ENCODE measurements around the gene MGAT4C. TPM values are rescaled to one million over a fixed set of nuclear protein-coding genes. Genes with fewer than 3 reads are reported as not detected.

Gene MGAT4C
- total RNA-seq, 4 donors from 2014 or later: 0.04 to 0.23 (median 0.05) TPM; not detected in 1

DNA sequence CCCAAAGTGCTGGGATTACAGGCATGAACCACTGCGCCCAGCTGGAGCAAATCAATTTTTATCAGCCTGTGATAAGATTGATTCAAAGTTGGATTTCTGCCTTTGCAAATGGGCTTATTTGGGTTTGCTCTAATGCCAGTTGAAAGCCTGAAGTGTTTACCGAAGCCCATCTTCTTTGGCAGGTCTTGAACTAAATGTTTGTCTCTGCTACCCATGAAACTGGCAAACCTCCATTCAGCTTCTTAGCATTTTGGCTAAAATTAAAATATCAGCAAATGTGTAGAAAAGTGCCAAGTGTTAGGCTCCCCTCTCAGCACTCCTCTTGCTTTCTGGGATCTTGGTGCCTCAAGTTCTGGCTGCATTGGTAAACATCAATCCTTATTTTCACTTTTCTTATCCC is 61.5 kb downstream of the MGAT4C start:
- whole genome bisulfite sequencing, 2 donors: 86 to 89% methylated on average over 2 of the region's 2 CpGs
- no peak overlapping the region for H3K4me3 ChIP-seq (ENCODE audit: low read depth, poor library complexity, severe bottlenecking)
- no peak for DNase-seq (ENCODE audit: low spot score in 2 of 2)
- intact Hi-C loops (cut with DNase I; ENCODE audit: low total_unique reads): no loop called here
- TF ChIP-seq, protein P1, sequence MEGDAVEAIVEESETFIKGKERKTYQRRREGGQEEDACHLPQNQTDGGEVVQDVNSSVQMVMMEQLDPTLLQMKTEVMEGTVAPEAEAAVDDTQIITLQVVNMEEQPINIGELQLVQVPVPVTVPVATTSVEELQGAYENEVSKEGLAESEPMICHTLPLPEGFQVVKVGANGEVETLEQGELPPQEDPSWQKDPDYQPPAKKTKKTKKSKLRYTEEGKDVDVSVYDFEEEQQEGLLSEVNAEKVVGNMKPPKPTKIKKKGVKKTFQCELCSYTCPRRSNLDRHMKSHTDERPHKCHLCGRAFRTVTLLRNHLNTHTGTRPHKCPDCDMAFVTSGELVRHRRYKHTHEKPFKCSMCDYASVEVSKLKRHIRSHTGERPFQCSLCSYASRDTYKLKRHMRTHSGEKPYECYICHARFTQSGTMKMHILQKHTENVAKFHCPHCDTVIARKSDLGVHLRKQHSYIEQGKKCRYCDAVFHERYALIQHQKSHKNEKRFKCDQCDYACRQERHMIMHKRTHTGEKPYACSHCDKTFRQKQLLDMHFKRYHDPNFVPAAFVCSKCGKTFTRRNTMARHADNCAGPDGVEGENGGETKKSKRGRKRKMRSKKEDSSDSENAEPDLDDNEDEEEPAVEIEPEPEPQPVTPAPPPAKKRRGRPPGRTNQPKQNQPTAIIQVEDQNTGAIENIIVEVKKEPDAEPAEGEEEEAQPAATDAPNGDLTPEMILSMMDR (IDR thresholded peaks at IDR 0.05): no peak
- TF ChIP-seq POLR2A (IDR thresholded peaks at IDR 0.05): no peak

DNA sequence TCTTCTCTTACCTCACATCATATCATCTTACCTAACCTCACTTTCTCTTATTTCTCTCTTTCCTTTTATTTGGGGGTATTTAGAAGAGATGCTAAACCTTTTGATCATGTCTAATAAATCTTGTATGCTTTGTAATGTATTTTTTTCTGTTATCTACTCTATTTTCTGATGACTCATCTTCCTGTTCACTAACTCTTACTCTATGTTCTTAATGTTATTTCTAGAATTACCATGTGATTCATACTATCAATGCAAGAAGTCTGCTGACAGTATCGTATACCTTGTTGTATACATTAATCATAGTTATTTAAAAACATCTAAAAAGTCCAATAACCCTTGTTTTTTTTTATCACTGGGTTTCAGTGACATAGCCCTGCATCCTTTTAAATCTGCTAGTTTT is 62.3 kb downstream of the MGAT4C start:
- H3K4me3 ChIP-seq (ENCODE audit: low read depth, poor library complexity, severe bottlenecking): no peak overlapping the region
- intact Hi-C loops (cut with DNase I; ENCODE audit: low total_unique reads): no loop called here
- 56 to 58% methylated on average over 1 of the region's 1 CpG for WGBS, 2 donors
- no peak for DNase-seq (ENCODE audit: low spot score in 2 of 2)
- TF ChIP-seq POLR2A (IDR thresholded peaks at IDR 0.05): no peak
- TF ChIP-seq, protein P1 (IDR thresholded peaks at IDR 0.05): no peak

DNA sequence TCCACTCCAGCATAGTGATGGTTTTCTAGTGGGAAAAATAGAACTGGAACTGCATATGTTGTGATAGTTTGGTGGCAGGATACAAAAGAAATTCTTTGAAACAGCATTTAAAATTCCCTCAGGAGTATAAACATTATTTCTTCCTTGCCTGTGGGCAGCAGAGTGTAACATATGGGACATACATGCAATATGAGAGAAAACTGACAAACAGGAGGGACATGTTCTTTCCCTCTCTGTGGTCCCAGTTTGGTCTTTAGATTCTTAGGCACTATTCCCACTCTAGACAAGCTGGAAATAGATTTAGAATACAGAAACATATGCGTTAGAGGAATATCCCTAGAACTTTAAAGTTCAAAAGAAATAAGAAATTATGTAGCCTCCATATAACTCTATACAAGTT is 68.0 kb downstream of the MGAT4C start:
- no peak for TF ChIP-seq POLR2A (IDR thresholded peaks at IDR 0.05)
- TF ChIP-seq, protein P1 (IDR thresholded peaks at IDR 0.05): no peak
- H3K4me3 ChIP-seq (ENCODE audit: low read depth, poor library complexity, severe bottlenecking): no peak overlapping the region
- WGBS, 2 donors: 77 to 84% methylated on average over 1 of the region's 1 CpG
- intact Hi-C loops (cut with DNase I; ENCODE audit: low total_unique reads): no loop called here
- no peak for DNase-seq (ENCODE audit: low spot score in 2 of 2)

DNA sequence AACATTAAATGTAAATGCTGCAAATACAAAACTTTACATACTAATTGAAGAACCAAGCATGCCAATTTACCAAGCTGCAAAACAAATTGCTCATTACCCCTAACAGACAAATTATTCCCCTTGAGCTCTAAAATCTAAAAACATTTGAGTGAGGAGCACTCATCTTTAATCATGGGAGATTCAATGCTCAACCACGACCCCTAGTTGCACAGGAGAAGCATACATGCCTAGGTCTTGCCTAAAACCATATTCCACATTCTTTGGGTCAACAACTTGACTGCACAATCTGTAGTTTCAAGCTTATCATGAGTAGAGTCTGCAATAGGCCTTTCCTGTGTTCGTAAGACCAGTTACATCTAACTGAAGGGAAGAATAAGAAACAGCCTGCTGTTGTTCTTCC is 69.7 kb downstream of the MGAT4C start:
- WGBS, 2 donors: 69 to 75% methylated on average over 2 of the region's 2 CpGs
- no peak overlapping the region for H3K4me3 ChIP-seq (ENCODE audit: low read depth, poor library complexity, severe bottlenecking)
- TF ChIP-seq, protein P1 (IDR thresholded peaks at IDR 0.05): no peak
- no peak for TF ChIP-seq POLR2A (IDR thresholded peaks at IDR 0.05)
- intact Hi-C loops (cut with DNase I; ENCODE audit: low total_unique reads): no loop called here
- no peak for DNase-seq (ENCODE audit: low spot score in 2 of 2)

DNA sequence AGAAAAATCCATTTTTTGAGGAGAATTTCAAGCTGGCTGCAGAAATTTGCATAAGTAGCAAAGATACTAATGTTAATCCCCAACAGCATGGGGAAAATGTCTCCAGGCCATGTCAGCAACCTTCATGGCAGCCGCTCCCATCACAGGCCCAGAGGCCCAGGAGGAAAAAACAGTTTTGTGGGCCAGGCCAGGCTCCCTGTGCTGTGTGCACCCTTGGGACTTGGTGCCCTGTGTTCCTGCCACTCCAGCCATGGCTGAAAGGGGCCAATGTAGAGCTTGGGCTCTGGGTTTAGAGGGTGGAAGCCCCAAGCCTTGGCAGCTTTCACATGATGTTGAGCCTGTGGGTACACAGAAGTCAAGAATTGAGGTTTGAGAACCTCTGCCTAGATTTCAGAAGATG is 76.3 kb downstream of the MGAT4C start:
- TF ChIP-seq POLR2A (IDR thresholded peaks at IDR 0.05): no peak
- TF ChIP-seq, protein P1 (IDR thresholded peaks at IDR 0.05): no peak
- intact Hi-C loops (cut with DNase I; ENCODE audit: low total_unique reads): no loop called here
- whole genome bisulfite sequencing, 2 donors: 88 to 96% methylated on average over 1 of the region's 1 CpG
- no peak overlapping the region for H3K4me3 ChIP-seq (ENCODE audit: low read depth, poor library complexity, severe bottlenecking)
- DNase-seq (ENCODE audit: low spot score in 2 of 2): no peak

DNA sequence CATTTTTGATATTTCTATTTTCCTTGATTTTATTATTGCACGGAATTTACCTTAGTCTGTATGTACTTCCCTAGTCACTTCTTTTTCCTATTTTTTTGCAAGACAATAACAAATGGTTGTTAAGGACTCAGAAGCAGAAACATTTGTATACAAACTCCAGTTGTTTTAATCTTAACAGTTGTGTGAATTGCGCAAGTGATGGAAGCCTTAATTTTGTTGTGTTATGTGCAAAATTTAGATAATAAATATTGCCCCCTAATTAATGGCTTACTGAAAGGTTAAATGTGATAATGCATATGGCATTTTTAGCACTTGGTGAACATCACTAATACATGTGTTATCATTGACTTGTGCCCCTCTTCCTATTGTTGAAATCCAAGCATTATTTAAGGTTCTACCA is 82.0 kb downstream of the MGAT4C start:
- intact Hi-C loops (cut with DNase I; ENCODE audit: low total_unique reads): no loop called here
- H3K4me3 ChIP-seq (ENCODE audit: low read depth, poor library complexity, severe bottlenecking): no peak overlapping the region
- WGBS, 2 donors: 92 to 95% methylated on average over 2 of the region's 2 CpGs
- no peak for TF ChIP-seq POLR2A (IDR thresholded peaks at IDR 0.05)
- TF ChIP-seq, protein P1 (IDR thresholded peaks at IDR 0.05): no peak
- DNase-seq (ENCODE audit: low spot score in 2 of 2): no peak

All from lower leg skin (tissue), 4 donors.